ENCODE results near the gene WASL.
"Not testable (repeated sequence)": the region's sequence is repeated elsewhere in the genome, so short reads cannot be mapped to it uniquely, and the experiment has no call there.

WASL gene

DNA sequence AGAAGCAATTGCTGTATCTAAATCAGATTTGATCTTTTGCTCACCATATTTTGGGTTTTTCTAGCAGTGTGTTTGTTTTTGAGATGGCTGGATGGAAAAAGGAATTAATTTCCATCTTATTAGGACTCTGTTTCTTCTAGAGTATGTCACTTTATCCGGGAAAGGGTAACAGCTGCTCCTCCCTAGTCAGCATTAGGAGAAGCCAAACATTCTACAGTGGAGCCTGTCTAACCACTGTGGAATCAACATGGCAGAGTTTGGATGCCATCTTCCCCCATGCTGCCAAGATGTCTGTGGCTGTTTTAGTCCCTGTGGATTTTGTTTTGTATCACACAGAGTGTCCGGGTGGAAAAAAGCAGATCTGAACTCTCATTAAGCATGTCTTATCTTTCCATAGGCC is 109.2 kb downstream of the WASL start:
- Histone ChIP-seq H3K27ac (ENCODE audit: insufficient read depth, low read length, poor library complexity, severe bottlenecking) (no peak overlapping the region), H3K27me3 (replicated peaks; ENCODE audit: control insufficient read depth, insufficient read depth, low read length, poor library complexity, severe bottlenecking) (no peaks in the 10 kb centered on the region), H3K4me1 (ENCODE audit: control insufficient read depth, insufficient read depth, low read length, poor library complexity, severe bottlenecking) (no peaks in the 10 kb centered on the region), H3K9me3 (ENCODE audit: control insufficient read depth, low read length) (no peaks in the 10 kb centered on the region), H3K4me3 (ENCODE audit: insufficient read depth, low read depth, low read length, poor library complexity, severe bottlenecking) (no peak overlapping the region), H3K36me3 (ENCODE audit: control insufficient read depth, insufficient read depth, low read length) (no peaks in the 10 kb centered on the region)
- no peak for DNase-seq

DNA sequence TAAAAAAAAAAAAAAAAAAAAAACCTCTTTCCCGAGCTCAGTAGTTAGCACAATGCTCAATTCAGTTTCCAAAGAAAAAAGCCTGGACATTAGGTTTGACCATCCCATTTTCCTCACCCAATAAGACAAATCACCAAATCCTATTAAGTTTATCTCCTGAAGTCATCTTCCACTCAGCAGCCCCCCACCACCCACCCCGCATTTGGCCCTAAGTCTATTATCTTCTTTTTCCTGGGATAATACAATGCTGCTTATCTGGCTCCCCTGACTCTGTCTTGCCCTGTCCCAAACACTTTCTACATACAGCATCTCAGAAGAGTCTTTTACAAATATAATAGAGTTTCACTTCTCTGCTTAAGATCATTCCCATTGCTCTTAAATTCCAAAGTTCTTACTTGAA is 110.9 kb downstream of the WASL start:
- Histone ChIP-seq H3K27me3 (replicated peaks; ENCODE audit: control insufficient read depth, insufficient read depth, low read length, poor library complexity, severe bottlenecking) (no peaks in the 10 kb centered on the region), H3K36me3 (ENCODE audit: control insufficient read depth, insufficient read depth, low read length) (no peaks in the 10 kb centered on the region), H3K9me3 (ENCODE audit: control insufficient read depth, low read length) (no peaks in the 10 kb centered on the region), H3K4me3 (ENCODE audit: insufficient read depth, low read depth, low read length, poor library complexity, severe bottlenecking) (no peak overlapping the region), H3K27ac (ENCODE audit: insufficient read depth, low read length, poor library complexity, severe bottlenecking) (no peak overlapping the region), H3K4me1 (ENCODE audit: control insufficient read depth, insufficient read depth, low read length, poor library complexity, severe bottlenecking) (no peaks in the 10 kb centered on the region)
- DNase-seq, result no peak

DNA sequence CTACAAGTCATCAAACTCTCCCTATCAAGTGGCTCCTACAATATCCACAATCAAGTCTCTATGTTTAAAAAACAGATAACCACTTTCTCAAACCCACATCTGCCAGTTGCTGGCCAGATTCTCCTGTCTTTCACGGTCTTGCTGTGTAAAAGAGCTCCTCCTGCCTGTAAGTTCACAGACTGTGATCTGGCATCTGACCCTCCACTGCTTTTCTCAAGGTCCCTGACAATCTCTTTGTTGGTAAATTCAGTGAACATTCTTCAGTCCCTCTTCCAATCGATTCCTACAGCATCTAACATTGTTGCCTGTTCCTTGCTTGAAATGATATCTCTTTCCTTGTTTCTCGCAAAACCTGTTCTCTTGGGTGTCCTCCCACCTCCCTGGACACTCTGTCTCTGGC is 111.6 kb downstream of the WASL start:
- Histone ChIP-seq H3K4me3 (ENCODE audit: insufficient read depth, low read depth, low read length, poor library complexity, severe bottlenecking) (no peak overlapping the region), H3K4me1 (ENCODE audit: control insufficient read depth, insufficient read depth, low read length, poor library complexity, severe bottlenecking) (no peaks in the 10 kb centered on the region), H3K27me3 (replicated peaks; ENCODE audit: control insufficient read depth, insufficient read depth, low read length, poor library complexity, severe bottlenecking) (no peaks in the 10 kb centered on the region), H3K27ac (ENCODE audit: insufficient read depth, low read length, poor library complexity, severe bottlenecking) (no peak overlapping the region), H3K9me3 (ENCODE audit: control insufficient read depth, low read length) (no peaks in the 10 kb centered on the region), H3K36me3 (ENCODE audit: control insufficient read depth, insufficient read depth, low read length) (no peaks in the 10 kb centered on the region)
- no peak for DNase-seq

DNA sequence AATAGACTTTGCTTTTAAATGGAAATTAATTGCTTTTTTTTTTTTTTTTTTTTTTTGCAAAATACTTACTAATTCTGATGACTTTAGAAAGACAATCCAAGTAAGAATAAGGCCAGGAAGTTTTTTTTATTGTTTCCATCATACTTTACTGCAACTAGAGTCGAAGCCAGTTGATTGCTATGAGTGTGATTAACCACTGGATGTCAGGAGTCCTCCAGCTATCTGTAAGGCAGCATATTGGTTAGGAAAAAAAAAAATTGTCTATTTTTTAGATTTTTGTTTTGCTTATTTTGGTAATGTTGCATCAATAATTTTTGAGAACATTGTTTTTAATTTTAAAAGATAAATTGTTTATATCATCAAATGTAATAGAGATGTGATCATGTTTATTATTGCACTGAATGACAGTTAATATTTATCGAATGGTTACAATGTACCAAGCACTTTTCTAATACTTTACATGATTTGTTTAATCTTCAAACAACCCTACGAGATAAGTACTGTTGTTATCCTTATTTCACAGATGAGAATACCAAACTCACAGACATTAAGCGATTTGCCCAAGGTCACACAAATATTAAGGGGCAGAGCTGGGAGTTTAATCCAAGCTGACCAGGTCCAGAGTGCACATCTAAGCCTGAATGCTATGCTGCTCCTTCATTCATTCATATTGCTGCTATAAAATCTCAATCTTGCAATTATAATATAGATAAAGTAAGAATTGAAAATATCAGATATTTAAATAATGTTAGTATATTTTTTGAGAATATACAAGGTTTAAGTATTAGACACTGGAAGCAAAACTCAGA is 113.0 kb downstream of the WASL start:
- Histone ChIP-seq H3K36me3 (ENCODE audit: control insufficient read depth, insufficient read depth, low read length) (no peaks in the 10 kb centered on the region), H3K4me1 (ENCODE audit: control insufficient read depth, insufficient read depth, low read length, poor library complexity, severe bottlenecking) (no peaks in the 10 kb centered on the region), H3K4me3 (ENCODE audit: insufficient read depth, low read depth, low read length, poor library complexity, severe bottlenecking) (no peak overlapping the region), H3K27me3 (replicated peaks; ENCODE audit: control insufficient read depth, insufficient read depth, low read length, poor library complexity, severe bottlenecking) (no peaks in the 10 kb centered on the region), H3K9me3 (ENCODE audit: control insufficient read depth, low read length) (no peaks in the 10 kb centered on the region), H3K27ac (ENCODE audit: insufficient read depth, low read length, poor library complexity, severe bottlenecking) (no peak overlapping the region)
- DNase-seq, result no peak

DNA sequence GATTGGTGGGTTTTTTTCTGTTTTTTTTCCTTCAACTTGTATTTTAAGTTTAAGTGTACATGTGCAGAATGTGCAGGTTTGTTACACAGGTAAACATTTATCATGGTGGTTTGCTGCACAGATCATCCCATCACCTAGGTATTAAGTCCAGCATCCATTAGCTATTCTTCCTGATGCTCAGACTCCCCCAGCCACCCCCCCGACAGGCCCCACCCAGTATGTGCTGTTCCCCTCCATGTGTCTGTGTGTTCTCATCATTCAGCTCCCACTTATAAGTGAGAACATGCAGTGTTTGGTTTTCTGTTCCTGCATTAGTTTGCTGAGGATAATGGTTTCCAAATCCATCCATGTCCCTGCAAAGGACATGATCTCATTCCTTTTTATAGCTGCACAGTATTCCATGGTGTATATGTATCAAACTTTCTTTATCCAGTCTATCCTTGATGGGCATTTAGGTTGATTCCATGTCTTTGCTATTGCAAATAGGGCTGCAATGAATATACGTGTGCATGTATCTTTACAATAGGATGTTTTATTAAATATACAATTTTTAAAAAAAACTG is 114.7 kb downstream of the WASL start:
- H3K27me3 ChIP-seq (replicated peaks; ENCODE audit: control insufficient read depth, insufficient read depth, low read length, poor library complexity, severe bottlenecking); H3K4me1 ChIP-seq (ENCODE audit: control insufficient read depth, insufficient read depth, low read length, poor library complexity, severe bottlenecking); H3K36me3 ChIP-seq (ENCODE audit: control insufficient read depth, insufficient read depth, low read length); H3K9me3 ChIP-seq (ENCODE audit: control insufficient read depth, low read length); DNase-seq; H3K27ac ChIP-seq (ENCODE audit: insufficient read depth, low read length, poor library complexity, severe bottlenecking); H3K4me3 ChIP-seq (ENCODE audit: insufficient read depth, low read depth, low read length, poor library complexity, severe bottlenecking): not testable (repeated sequence)

DNA sequence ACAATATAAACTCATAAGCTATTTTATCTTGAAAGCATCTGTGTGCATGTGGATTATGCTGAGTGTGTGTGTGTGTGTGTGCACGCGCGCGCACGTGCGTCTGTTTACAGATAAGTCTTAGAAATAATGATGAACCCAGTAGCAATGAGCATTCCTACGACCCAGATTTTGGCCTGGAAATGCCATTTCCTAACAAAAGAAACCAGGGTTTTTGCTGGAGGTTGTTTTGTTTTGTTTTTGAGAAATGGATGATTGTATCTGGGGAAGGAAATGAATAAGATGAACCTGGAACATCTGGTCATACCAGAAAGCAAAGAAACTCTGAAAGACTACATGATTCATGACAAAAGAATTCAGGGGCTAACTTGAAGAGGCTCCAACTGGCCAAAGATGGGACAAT is 115.2 kb downstream of the WASL start:
- no peak overlapping the region for H3K27ac ChIP-seq (ENCODE audit: insufficient read depth, low read length, poor library complexity, severe bottlenecking)
- no peak overlapping the region for H3K4me3 ChIP-seq (ENCODE audit: insufficient read depth, low read depth, low read length, poor library complexity, severe bottlenecking)
- DNase-seq, result no peak
- no peaks in the 10 kb centered on the region for H3K36me3 ChIP-seq (ENCODE audit: control insufficient read depth, insufficient read depth, low read length)
- H3K9me3 ChIP-seq (ENCODE audit: control insufficient read depth, low read length), result no peaks in the 10 kb centered on the region
- H3K27me3 ChIP-seq (replicated peaks; ENCODE audit: control insufficient read depth, insufficient read depth, low read length, poor library complexity, severe bottlenecking), result no peaks in the 10 kb centered on the region
- H3K4me1 ChIP-seq (ENCODE audit: control insufficient read depth, insufficient read depth, low read length, poor library complexity, severe bottlenecking), result no peaks in the 10 kb centered on the region

DNA sequence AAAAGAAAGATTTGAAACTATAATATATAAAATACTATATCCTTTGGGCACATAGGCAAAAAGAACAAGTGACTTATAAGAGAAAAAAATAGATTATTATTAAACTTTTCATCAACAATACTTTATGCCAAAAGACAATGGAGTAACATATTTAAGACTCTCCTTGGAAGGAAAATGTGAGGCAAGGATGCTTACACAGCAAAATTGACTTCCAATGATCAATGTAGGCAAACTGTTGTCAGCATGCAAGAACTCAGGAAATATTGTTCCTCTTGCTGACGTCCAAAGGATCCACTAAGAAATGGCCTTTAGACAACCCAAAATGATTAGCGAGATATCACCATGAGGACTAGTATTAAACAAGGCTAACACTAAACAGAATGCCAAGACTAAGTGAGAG is 116.0 kb downstream of the WASL start:
- Histone ChIP-seq H3K9me3 (ENCODE audit: control insufficient read depth, low read length) (no peaks in the 10 kb centered on the region), H3K4me3 (ENCODE audit: insufficient read depth, low read depth, low read length, poor library complexity, severe bottlenecking) (no peak overlapping the region), H3K27ac (ENCODE audit: insufficient read depth, low read length, poor library complexity, severe bottlenecking) (no peak overlapping the region), H3K27me3 (replicated peaks; ENCODE audit: control insufficient read depth, insufficient read depth, low read length, poor library complexity, severe bottlenecking) (no peaks in the 10 kb centered on the region), H3K4me1 (ENCODE audit: control insufficient read depth, insufficient read depth, low read length, poor library complexity, severe bottlenecking) (no peaks in the 10 kb centered on the region), H3K36me3 (ENCODE audit: control insufficient read depth, insufficient read depth, low read length) (no peaks in the 10 kb centered on the region)
- no peak for DNase-seq
